Measurements from ENCODE around the gene C2CD4D.
"Not testable (repeated sequence)": the region's sequence is repeated elsewhere in the genome, so short reads cannot be mapped to it uniquely, and the experiment has no call there.

C2CD4D gene

GRCh38 chr1:151839457-151840403, at the start of gene C2CD4D:
TSS of gene C2CD4D (minus strand) at chr1:151839820. CDS start at chr1:151838989, 831 bp downstream.
- no peak for DNase-seq (ENCODE audit: low spot score)

- DNase-seq (ENCODE audit: low spot score): no peak
Measured at GRCh38 chr1:151888972-151889570, 49.5 kb upstream of the C2CD4D start.

GRCh38 chr1:151887028-151887427, 47.4 kb upstream of the C2CD4D start:
- DNase-seq (ENCODE audit: low spot score): no peak

DNA sequence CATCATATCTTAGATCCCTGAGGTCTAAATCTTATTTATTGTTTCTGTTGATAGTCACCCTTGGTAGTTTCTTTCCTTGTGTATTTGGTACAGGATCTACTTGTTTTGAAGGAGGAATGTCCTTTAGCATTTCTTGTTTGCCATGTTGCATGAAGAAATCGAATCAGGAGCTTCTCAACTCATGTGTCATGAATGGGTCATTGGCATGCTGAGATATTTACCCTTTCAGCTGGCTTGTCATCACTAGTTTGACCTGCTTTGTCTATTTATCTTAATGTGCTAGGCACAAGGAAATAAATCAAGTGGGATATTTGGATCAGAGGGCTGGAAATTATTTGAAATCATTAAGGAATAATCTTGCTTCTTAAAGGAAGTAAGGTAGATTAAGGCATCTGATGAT, 45.9 kb upstream of the C2CD4D start:
- DNase-seq (ENCODE audit: low spot score): no peak

GRCh38 chr1:151884879-151885278, 45.3 kb upstream of the C2CD4D start:
- not testable (repeated sequence) for DNase-seq (ENCODE audit: low spot score)

DNA sequence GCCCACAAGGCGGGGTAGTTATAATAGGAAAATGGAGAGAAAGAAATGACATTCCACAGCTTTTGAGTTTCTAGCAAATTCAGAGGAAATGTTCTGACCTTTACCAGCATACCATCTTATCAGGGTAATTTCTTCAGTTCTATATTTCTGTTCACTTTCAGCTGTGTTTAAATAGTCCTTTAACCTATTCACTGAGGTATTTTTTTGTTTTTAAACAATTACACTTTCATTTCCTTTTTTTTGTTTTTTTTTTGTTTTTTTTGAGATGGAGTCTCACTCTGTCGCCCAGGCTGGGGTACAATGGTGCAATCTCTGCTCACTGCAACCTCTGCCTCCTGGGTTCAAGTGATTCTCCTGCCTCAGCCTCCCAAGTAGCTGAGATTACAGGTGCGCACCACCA, 44.8 kb upstream of the C2CD4D start:
- DNase-seq (ENCODE audit: low spot score): not testable (repeated sequence)

DNA sequence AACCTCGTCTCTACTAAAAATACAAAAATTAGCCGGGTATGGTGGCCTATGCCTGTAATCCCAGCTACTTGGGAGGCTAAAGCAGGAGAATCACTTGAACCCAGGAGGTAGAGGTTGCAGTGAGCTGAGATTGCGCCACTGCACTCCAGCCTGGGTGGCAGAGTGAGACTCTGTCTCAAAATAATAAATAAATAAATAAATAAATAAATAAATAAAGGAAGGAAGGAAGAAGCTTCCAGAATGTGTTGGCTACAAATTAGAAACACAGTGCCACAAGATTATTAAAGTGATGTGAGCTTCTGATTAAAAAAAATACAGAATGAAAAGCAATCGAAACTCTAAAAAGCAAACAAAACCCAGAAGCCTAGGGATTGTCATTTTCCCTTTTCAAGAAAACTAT, 44.3 kb upstream of the C2CD4D start:
- DNase-seq (ENCODE audit: low spot score): not testable (repeated sequence)

DNA sequence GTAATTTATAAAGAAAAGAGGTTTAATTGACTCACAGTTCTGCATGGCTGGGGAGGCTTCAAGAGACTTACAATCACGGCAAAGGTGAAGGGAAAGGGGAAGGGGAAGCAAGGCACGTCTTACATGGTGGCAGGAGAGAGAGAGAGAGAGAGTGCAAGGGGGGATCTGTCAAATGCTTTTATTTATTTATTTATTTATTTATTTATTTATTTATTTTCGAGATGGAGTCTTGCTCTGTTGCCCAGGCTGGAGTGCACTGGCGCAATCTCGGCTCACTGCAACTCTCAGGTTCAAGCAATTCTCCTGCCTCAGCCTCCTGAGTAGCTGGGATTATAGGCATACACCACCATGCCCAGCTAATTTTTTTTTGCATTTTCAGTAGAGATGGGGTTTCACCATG, 43.3 kb upstream of the C2CD4D start:
- DNase-seq (ENCODE audit: low spot score): not testable (repeated sequence)

DNA sequence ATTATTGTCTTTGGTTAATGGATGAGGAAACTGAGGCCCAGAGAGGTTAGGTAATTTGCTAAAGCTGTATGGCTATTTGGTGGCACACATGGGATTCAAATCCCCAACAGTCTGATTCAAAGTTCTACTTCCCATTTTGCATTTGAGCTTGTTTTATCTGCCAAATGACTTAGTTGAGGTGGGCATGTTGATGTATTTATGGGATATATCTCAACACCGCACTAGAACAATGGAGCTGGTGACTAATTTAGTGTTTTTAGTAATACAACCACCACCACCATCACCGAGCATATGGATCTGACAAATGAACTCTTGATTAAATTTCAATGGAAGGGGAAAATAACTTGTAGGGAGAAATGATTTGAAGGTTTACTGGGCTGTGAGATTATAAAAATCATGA, 42.8 kb upstream of the C2CD4D start:
- DNase-seq (ENCODE audit: low spot score): no peak

GRCh38 chr1:151881479-151881878, 41.9 kb upstream of the C2CD4D start:
- no peak for DNase-seq (ENCODE audit: low spot score)

- DNase-seq (ENCODE audit: low spot score): no peak
Measured at GRCh38 chr1:151875419-151876097, 35.9 kb upstream of the C2CD4D start.

GRCh38 chr1:151872776-151873175, 33.2 kb upstream of the C2CD4D start:
- DNase-seq (ENCODE audit: low spot score): not testable (repeated sequence)

GRCh38 chr1:151871284-151872030, 31.8 kb upstream of the C2CD4D start:
- no peak for DNase-seq (ENCODE audit: low spot score)

GRCh38 chr1:151868486-151868885, 28.9 kb upstream of the C2CD4D start:
- no peak for DNase-seq (ENCODE audit: low spot score)

GRCh38 chr1:151867765-151868411, 28.3 kb upstream of the C2CD4D start:
- no peak for DNase-seq (ENCODE audit: low spot score)

GRCh38 chr1:151867321-151867720, 27.7 kb upstream of the C2CD4D start:
- no peak for DNase-seq (ENCODE audit: low spot score)

DNA sequence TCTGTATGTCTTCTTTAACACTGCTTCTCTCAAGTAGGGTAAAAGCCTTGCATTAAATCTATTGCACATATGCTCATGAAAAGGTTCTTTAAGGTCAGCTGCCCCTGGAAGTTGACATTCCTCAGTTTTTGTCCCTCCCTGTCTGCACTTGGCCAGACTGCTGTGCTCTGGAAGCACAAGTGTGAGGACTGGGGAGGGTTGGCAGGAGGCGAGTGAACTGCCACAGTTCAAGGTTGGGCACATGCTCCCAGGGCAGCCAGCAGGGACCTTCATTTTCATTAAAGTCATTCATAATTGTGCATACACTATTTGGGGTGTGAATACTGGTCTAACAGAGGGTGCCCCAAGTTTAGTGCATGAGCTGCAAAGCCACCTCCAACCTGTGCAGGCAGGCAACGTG, 24.8 kb upstream of the C2CD4D start:
- no peak for DNase-seq (ENCODE audit: low spot score)

- DNase-seq (ENCODE audit: low spot score): no peak
Measured at GRCh38 chr1:151862604-151863003, 23.0 kb upstream of the C2CD4D start.

DNA sequence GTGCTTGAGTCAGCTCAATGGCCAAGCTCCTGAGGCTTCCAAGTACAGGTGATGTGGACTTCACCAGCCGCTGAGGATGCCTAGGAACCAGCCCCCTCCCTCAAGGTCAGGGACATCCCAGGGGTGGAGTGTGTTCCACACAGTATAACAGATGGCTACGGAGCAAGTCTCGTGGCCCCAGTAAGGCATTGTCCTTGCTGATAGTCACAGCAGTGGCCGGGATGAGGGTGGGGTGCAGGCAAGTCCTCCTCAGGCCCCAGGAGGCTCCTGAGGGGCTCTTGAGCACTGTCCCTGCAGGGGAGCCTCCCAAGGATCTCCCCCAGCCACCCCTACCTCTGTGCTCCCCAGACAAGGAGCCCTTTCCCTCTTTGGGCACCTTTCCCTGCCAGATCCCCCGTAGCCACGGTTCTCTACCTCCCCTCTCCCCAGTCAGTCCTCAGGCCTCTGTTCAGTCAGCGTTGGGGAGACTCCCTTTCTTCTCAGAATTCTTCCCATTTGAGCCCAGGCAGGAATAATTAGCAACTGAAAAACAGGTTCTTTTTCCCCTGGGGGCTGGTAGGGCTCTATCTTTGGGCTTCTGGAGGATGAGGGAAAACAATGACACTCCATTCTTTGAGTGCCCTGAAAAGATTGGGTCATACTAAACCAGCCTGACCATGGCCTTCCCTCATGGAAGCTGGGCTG, 21.0 kb upstream of the C2CD4D start:
- no peak for DNase-seq (ENCODE audit: low spot score)

DNA sequence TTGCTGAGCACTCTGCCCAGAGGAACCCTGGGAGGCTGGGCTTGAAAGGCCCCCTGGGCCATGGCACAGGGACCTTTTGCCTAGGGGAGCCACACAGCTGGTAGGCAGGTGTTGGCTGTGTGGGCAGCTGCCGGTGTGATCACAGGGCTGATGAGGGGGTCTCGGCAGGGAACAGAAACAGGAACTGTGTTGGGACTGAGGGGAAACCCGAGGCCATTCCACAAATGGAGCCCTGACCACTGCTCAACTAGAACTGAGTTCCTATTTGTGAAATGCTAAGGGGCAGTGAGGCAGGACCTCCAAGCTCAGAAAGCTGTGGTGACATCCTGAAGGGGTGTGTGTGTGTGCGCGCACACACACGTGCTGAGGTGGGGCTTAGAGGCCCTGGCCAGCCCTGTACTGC, 20.3 kb upstream of the C2CD4D start:
- DNase-seq (ENCODE audit: low spot score): no peak

Measured in HuH-7 (cell line).